Activated T-cell treated with anti-CD3 and anti-CD28 coated beads for 1 hour (primary cell): ENCODE measurements around the gene TBKBP1.

Experiments used
- DNase-seq: peaks from one replicate; pipeline ENCODE4 v3.0.0-alpha.2; 2020; ENCODE audit warnings: low read depth

The TBKBP1 gene, protein sequence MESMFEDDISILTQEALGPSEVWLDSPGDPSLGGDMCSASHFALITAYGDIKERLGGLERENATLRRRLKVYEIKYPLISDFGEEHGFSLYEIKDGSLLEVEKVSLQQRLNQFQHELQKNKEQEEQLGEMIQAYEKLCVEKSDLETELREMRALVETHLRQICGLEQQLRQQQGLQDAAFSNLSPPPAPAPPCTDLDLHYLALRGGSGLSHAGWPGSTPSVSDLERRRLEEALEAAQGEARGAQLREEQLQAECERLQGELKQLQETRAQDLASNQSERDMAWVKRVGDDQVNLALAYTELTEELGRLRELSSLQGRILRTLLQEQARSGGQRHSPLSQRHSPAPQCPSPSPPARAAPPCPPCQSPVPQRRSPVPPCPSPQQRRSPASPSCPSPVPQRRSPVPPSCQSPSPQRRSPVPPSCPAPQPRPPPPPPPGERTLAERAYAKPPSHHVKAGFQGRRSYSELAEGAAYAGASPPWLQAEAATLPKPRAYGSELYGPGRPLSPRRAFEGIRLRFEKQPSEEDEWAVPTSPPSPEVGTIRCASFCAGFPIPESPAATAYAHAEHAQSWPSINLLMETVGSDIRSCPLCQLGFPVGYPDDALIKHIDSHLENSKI

DNA sequence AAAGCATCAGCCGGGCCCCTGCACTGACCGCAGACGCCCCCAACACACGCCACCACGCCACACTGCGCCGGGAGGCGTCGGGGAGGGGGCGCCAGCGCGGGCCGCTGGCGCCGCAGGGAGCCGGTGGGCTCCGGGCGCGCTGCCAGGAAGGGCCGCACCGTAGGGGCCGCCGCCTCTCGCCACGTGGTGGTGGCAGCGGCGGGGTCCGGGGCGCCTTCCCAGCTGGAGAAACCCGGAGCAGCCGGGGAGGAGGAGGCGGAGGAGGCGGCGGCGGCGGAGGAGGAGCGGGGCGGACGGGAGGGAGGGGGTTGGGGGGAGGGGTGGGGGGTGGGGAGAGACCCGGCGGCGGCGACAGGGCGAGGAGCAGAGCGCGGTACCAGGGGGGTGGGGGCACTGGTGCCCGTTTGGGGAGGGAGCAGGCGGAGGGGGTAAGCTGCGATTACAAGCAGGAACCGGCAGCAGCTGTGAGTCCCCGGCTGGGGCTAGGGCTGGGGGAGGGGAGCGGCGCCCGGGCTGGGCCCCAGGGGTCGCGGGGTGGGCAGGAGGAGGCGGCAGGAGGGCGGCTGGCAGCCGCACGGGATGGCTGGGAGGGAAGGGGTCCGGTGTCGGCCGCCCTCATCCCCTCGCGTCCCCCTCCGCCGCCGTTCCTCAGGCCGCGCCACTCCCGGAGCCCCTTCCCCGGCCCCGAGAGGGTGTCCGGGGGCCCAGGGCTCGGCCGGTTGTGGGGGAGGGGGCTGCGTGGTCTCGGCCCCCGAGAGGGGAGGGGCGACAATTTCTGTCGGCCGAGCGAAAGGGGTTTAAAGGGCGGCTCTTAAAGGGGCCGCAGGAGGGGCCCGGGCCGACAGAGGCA, at the start of gene TBKBP1:
Gene TBKBP1, plus strand, starts transcription at position 431 of the 850 bp plus-strand sequence. CDS start 1,952 bp downstream, outside the sequence.
- DNase-seq: no peak

DNA sequence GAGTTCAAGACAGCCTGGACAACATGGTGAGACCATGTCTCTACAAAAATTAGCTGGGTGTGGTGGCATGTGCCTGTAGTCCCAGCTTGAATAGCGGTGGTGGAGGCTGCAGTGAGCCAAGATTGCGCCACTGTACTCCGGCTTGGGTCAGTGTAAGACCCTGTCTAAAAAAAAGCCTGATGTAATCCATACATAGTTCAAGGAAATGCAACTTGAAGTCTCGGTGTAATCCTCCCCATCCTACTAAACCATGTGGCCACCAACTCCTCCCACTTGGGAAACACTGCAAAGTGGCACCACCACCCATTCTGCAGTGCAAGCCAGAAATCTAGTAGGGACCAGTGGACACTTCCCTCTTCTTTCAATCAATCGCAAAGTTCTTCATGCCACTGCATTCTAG, 49.6 kb upstream of the TBKBP1 start:
- no peak for DNase-seq

DNA sequence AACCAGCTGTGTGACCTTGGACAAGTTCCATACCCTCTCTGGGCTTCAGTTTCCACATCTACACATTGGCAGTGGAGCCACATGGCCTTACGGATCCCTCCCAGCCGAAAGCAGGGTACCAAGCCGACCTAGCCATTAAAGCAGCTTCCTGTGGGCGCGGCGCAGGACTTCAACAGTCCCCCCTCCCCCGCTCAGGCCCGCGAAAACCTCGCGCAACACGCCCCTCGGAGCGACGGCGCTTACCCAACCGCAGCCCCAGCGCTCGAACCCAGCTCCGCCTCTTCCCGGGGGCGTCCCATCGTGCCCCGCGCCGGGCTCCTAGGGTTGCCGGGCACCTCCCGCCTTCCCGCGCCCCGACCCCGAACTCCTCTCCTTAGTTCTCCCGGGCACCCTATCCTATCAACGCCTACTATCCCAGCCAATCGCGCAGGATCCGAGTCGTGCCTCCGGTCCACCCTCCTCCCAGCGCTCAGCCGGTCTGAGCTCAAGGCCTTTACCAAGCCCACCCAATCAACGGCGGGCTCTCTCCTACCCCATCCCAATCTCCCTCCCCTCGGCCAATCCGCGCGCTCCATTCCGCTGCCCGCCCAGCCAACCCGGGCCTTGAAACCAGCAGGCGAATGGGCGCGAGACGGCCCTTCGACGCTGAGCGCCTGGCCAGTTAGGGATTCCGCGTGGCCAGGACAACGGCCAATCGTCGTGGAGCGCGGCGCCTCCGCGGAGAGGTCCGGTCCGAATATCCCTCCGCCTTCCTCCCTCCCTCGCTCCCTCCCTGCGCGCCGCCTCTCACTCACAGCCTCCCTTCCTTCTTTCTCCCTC, 44.6 kb upstream of the TBKBP1 start, which contains the start of gene KPNB1:
Gene KPNB1, plus strand, starts transcription at position 767 of the 819 bp plus-strand sequence. CDS start 326 bp downstream, outside the sequence.
- peak; percentile 91 for DNase-seq

DNA sequence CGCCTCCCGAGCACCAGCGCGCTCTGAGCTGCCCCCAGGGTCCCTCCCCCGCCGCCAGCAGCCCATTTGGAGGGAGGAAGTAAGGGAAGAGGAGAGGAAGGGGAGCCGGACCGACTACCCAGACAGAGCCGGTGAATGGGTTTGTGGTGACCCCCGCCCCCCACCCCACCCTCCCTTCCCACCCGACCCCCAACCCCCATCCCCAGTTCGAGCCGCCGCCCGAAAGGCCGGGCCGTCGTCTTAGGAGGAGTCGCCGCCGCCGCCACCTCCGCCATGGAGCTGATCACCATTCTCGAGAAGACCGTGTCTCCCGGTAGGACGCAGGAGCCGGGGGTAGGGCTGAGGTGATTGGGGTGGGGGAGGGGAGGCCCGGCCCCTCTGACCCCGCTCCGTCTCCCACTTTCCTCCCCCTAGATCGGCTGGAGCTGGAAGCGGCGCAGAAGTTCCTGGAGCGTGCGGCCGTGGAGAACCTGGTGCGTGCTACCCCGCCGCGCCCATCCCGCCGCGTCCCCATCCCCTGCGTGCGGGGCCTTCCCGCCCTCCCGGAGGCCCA, 43.9 kb upstream of the TBKBP1 start:
- DNase-seq: peak; percentile 33

DNA sequence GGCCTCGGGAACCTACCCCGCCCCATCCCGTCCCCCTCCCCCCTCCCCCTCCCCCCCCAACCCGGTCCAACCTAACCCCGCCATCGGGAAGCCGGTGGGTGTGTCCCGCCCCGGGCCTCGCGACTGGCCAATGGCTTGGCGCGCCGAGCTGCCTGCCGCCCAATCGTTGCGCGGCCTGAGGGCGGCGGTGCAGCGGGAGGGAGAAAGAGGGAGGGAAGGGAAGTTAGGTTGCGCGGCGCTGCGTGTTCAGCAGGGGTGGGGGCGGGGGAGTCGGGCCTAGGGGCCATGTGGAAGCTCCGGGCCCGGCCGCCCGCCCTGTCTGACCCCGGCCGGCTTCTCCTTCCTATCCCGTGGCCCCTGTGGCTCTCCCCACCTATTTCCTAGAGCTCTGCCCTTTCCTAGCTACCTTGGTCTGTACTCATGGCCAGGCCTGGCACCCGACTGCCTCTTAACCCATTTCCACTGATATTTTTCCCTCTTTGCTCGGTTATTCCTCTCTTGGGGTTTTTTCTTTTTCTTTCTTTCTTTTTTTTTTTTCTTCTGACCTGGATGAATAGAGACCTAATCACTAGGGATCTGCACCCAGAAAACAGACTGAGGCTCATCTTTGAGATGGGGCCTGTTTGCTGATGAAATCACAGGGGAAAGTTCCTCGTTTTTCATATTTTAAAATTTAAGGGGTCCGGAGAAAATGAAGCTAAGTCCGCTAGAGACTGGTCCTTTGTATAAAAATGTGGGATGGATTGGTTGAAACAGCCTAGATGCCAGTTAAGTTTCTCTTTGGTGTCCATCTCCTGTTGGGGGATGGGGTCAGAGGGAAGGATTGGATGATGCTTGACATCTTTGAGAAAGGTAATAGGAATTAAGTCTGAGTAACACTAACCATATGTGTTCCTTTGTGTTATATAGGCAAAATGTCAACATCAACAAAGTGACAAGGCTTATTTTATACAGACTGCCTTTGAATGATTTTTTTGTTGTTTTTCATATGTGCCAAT, 43.1 kb upstream of the TBKBP1 start:
- DNase-seq: peak; percentile 83

DNA sequence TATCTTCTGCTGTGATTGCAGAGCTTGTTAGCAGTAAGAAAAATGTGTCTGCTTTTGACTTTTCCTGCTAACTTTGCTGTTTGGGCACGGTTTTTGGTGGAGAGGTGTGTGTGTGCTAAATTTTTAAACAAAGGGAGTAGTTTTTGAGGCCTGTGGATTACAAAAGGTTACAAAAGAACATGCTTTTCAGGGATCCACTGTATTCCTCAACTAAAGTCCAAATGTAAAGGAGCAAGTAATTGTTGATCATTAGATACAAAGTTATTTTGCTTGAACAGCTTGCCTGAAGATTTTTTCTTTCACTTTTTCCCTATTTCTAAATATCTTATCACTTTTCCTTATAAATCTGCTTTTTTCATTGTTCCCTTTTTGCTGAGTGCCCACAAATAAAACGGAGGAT, 42.3 kb upstream of the TBKBP1 start:
- DNase-seq: no peak

DNA sequence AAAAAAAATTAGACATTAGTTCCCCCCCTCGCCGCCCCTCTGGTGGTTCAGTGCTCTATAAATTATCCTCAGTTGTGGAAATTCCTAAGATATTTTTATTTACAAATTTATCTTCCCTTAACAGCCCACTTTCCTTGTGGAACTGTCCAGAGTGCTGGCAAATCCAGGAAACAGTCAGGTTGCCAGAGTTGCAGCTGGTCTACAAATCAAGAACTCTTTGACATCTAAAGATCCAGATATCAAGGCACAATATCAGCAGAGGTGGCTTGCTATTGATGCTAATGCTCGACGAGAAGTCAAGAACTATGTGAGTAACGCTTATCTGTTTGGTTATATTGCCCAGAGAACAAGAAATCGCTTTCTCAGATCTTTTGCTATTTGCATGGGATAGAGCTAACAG, 41.4 kb upstream of the TBKBP1 start:
- DNase-seq: no peak

DNA sequence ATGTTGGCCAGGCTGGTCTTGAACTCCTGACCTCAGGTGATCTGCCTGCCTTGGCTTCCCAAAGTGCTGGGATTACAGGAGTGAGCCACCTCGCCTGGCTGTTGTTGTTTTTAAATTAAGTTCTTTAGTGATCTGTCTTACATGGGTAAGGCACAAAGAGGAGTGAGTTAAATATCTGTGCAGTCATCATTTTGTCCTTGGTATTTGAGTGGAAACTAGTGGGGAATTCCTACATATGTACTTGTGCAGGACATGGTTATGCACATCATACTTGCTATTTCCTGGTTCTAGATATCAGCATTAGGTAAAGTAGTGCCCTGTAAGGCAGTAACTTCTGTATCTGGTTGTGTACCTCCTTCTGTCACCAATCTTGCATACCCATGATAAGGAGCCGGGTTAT, 40.5 kb upstream of the TBKBP1 start:
- no peak for DNase-seq

DNA sequence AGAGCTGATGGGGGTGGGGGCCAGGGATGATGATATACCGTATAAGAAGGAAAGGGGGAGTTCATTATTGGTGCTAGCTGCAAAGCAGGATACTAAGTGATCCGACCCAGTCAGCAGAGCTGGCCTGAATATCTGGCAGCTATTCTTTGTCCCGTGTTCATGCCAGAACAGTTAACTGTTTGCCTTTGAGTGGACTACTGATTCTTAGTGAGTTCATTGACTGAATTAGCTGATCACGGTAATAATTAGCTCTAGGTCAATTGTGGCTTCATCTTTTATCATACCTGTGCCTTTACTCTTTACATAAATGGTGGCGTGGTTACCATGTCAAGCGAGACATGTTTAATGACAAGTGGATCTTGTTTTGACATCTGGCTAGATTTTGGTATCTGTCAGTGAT, 39.0 kb upstream of the TBKBP1 start:
- DNase-seq: no peak

DNA sequence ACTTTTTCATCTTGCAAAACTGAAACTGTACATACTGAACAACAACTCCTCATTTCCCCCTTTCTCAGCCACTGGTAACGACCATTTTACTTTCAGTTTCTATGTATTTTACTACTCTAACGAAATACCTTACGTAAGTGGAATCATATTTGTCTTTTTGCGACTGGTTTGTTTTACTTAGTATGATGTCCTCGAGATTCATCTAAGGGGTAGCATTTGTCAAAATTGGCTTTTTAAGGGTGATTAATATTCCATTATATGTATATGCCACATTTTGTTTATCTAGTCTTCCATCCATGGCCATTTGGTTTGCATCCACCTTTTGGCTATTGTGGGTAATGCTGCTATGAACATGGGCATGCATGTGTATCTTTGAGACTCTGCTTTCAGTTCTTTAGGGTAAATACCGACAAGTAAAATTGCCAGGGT, 33.9 kb upstream of the TBKBP1 start:
- DNase-seq: no peak

DNA sequence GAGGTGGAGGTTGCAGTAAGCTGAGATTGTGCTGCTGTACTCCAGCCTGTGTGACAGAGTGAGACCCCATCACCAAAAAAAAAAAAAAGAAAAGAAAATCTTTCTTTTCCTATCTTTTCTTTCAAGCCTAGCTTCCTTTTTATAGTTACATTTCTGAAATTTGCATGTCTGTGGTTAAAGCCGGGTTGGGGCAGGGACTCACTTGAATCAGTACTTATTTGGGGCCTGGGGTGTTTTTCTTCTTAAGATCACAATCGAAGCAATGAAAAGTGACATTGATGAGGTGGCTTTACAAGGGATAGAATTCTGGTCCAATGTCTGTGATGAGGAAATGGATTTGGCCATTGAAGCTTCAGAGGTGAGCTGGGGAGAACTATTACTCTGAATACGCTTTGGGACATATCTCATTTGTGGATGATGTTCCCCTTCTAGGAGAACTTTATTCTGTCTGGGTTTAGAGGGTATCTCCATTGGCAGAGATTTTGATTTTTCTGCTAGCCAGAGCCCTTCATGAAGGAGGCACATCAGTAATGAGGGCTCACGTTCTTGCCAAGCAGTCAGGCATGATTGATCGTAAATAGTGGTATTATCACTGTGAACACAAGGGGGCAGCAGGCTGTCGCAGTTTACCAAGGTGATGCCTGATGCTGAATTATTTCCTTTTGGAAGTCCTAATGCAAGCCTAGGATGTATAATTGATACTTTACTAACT, 29.9 kb upstream of the TBKBP1 start:
- peak; percentile 43 for DNase-seq

DNA sequence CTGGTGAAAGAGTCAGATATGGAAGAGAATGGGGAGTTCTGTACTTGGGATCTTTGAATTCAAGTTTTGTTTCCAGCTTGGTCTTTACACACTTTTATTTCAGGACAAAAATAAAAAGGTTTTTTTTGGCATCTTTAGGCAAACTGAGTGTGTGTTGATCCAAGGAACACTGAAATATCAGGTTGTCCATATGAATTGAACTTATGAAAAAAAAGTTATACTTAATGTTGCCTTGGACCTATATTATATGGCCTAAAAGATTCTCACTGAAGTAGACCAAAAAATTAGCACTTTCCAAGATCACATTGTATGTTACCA, 29.4 kb upstream of the TBKBP1 start:
- no peak for DNase-seq

DNA sequence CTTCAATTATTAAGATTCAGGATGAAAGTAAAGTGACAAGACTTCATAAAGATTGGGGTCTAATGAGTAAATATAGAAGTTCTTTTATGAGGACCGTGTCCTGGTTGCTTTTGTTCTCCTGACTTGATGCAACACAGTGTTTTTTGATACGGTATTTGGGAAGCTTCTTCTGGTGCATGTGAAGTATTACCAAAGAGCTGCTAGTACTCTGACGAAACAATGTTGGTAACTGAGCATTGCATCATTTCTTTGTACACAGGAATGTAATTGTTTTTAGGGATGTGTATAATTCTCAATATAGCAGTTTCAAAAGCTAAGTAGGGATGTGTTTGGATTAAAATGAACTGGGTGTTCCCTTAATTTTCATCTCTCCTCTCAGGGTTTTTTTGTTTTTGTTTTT, 28.3 kb upstream of the TBKBP1 start:
- no peak for DNase-seq

DNA sequence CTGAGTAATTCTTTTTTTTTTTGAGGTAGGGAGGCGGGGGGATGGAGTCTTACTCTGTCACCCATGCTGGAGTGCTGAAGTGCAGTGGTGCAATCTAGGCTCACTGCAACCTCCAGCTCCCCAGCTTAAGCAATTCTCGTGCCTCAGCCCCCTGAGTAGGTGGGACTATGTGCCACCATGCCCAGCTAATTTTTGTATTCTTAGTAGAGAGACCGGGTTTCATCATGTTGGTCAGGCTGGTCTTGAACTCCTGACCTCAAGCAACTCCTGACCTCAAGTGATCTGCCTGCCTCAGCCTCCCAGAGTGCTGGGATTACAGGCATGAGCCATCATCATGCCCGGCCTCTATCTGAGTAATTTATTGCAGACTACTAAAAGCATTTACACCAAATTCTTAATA, 24.9 kb upstream of the TBKBP1 start:
- DNase-seq: no peak

DNA sequence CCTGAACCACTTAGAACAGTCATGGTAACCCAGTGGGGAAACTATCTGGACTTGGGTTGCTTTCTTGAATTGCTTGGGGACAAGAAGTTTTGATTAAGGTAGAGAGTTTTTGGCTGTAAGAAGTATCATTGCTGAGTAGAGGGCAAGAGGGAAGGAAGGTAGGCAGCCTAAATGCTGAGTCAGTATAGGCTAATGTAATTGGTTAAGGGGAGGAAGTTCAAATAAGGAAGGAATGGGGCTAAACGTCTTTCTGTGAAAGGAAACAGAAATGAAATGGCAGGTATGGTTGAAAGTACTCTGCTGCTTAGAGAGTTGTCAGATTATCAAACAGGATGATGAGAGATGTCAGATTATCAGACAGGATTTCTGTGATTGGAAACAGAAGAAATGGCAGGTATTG, 23.9 kb upstream of the TBKBP1 start:
- no peak for DNase-seq

DNA sequence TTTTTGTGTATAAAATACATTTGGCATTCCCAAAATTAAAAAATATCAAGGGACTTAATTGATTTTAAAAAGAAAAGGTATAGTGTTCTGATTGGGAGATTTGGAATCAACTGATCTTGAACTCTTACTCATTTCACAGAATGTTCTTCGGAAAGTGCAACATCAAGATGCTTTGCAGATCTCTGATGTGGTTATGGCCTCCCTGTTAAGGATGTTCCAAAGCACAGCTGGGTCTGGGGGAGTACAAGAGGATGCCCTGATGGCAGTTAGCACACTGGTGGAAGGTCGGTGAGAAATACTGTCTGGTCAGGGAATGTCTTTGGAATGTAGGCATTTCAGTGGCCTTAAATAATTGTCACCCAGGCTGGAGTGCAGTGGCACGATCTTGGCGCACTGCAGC, 19.5 kb upstream of the TBKBP1 start:
- DNase-seq: no peak

DNA sequence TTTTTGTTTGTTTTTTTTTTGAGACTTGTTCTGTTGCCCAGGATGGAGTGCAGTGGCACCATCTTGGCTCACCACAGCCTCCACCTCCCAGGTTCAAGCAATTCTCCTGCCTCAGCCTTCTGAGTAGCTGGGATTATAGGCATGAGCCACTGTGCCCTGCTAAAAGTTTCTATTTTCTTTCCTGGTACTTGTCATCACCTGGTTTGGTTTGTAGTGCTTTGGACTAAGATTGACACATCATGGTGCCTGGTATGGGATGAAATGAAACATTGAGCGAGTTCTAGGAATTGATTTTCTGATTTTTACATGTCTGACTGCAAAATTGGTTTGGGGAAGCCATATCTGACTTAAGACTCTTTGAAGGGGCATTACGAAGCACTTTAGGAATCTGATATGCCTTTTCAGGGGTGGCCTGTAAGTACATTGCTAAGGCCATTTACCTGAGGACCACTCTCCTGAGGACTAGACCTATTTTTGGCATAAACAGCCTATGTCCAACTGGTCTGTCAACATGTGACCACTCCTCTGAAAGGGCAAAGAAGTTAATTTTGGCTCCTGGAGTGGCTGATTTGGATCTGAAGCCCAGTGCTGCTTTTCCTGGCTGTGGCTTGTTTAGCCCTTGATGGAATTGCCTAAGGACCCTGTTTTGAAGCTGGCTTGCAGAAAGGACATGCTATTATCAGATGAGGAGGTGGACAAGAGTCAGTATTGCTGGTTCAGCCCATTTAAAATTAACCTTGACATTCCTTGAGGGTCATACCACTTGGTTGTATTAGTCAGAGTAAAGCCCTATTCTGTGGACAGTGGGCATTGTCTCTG, 18.4 kb upstream of the TBKBP1 start:
- no peak for DNase-seq

DNA sequence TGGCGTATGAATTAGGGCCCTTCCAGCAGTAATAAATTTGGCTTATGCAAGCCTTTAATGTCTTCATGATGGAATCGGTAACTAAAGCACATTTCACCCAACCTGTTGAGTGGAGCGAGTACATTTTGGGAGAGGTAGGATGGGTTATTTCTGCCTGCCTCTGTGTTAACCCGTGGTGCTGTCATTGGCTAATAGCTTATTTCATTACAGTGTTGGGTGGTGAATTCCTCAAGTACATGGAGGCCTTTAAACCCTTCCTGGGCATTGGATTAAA, 17.8 kb upstream of the TBKBP1 start:
- no peak for DNase-seq

DNA sequence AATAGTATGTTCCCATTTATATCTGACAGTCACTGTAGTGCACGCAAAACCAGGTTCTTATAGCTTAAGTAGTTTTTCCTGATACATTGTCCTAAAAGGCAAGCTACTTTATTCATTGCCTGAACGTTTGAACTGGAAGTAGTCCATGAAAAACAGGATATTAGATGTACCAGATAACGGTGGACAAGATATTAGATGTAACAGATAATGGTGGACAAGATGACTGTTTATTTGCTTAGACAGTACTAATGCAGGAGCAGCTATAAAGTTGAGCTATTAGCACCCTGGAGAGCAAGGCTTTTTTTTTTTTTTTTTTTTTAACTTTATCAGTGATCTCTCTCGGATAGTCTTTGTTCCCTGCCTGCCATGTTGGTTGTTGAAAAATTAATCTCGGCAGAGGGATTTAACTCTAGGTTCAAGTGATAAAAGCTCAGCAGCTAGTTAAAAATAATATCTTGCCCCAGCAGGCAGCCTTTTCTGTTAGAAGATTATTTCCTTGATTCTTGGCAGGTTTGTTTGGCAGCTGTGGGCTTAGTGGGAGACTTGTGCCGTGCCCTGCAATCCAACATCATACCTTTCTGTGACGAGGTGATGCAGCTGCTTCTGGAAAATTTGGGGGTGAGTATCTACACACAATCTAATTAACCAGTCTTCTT, 17.3 kb upstream of the TBKBP1 start:
- no peak for DNase-seq
